Psoas muscle (tissue), 8 donors: Measurements from ENCODE around the gene PCNX2. TPM values are rescaled to one million over a fixed set of nuclear protein-coding genes. Genes with fewer than 3 reads are reported as not detected.
"Not testable (repeated sequence)": the region's sequence is repeated elsewhere in the genome, so short reads cannot be mapped to it uniquely, and the experiment has no call there.

ENCODE experiments used
- ATAC-seq, 4 donors: fragments of 200-7000 bp; cut with Tn5 transposase; one replicate each; pipeline ENCODE4 v1.9.1; 2020; ENCODE audit warnings: moderate library complexity in 3 of 4, mild to moderate bottlenecking in 2 of 4
- DNase-seq, 2 donors: peaks; one replicate each; pipeline ENCODE4 v3.0.0-alpha.2; 2020
- H3K27ac ChIP-seq: fragments of 200-600 bp; one replicate; pipeline ENCODE4 v1.8.0; 2022
- H3K27me3 ChIP-seq, 3 donors: fragments of 200-600 bp in 1 of 3; one replicate each; pipeline versions ENCODE4 v1.6.1 to v1.8.0; 2013 to 2022; ENCODE audit warnings: low read length in 2 of 3, mild to moderate bottlenecking in 2 of 3, moderate library complexity in 1 of 3; ENCODE audit not compliant: insufficient read depth in 3 of 3
- H3K36me3 ChIP-seq, 2 donors: fragments of 200-600 bp in 1 of 2; one replicate each; pipeline versions ENCODE4 v1.6.1 to v1.8.0; 2013 to 2022; ENCODE audit warnings: low read depth in 1 of 2, mild to moderate bottlenecking in 1 of 2, moderate library complexity in 1 of 2; ENCODE audit not compliant: insufficient read depth in 1 of 2
- H3K4me1 ChIP-seq: fragments of 200-600 bp; one replicate; pipeline ENCODE4 v1.8.0; 2022
- H3K4me3 ChIP-seq: fragments of 200-600 bp; one replicate; pipeline ENCODE4 v1.8.0; 2022; ENCODE audit warnings: mild to moderate bottlenecking
- H3K9me3 ChIP-seq: fragments of 200-600 bp; one replicate; pipeline ENCODE4 v1.8.0; 2022
- WGBS, 3 donors: extraction: QIAGEN DNeasy Blood & Tissue Kit; methylation state at CpG; one replicate each; pipeline versions ENCODE4 v1.1.6 to v1.1.7; 2013; 5-methylcytosine and 5-hydroxymethylcytosine counted together
- intact Hi-C, 2 donors: fragments of 100-400 bp; cut with DNase I; formaldehyde crosslinking; loops; one replicate each; pipeline versions ENCODE4 v1.11.0 to v1.14.2; 2022
- polyA plus RNA-seq, 3 donors: library from polyadenylated mRNA; stranded (reverse); fragments of 200-250 nt; gene quantifications; one replicate each; pipeline ENCODE4 v1.2.3, GENCODE V29; 2013
- total RNA-seq, 4 donors: library from RNA; stranded (reverse); fragmentation: NEBNext Ultra II Directional in 2 of 4; extraction: Animal tissue kit (Norgen Biotek cat#: 25700) in 2 of 4; gene quantifications; one replicate each; pipeline versions ENCODE4 v1.2.1 to v1.2.4, GENCODE V29; 2021 to 2023
- TF ChIP-seq, protein P1 (sequence below): fragments of 200-600 bp; IDR thresholded peaks from one replicate; pipeline ENCODE4 v1.8.0; 2022; ENCODE audit warnings: antibody characterized with exemption
- donor health status: healthy with polysubstance abuse.
- donor health status: DM: no; HTN: no; CAD: no; lungs with moderate emphysema.
- donor health status: Bipolar disorder and iron deficiency.
- donor health status: healthy.
- donor health status: DM: yes; HTN: yes; CAD: no.
- donor health status: DM: no; HTN: no; CAD: no.
- donor health status: DM: no; HTN: no; CAD: no.
- donor health status: DM: yes; HTN: yes; CAD: no.

The PCNX2 gene
- total and polyA plus RNA-seq, 7 donors = 0.16 to 1.1 (median 0.54) TPM

DNA sequence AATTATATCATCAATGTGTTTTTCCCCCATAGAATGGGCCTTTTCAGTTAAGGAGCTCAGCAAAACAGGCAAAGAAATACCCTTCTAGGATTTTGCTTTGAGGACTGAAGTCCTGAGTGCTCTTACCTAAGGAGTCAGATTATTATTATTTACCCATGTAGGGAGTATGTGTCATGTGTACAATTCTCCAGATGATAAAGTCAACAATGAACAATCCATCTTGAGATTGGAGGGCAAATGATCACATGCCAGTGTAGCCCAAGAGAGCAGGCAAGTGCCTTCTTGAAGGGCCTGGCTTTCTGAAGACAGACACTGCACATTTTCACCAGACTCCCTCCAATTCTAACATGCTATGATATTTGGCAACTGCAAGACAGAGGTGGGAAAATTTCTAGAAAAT is 159.7 kb downstream of the PCNX2 start:
- no peaks in the 10 kb centered on the region for H3K9me3 ChIP-seq
- ATAC-seq = no peak
- H3K27ac ChIP-seq = no peak overlapping the region
- intact Hi-C loops = no loop called here
- H3K36me3 ChIP-seq = no peaks in the 10 kb centered on the region
- no peaks in the 10 kb centered on the region for H3K4me1 ChIP-seq
- H3K27me3 ChIP-seq = peaks cover 0 to 2% (median 0%) of the 10 kb centered on the region in 3 donors
- no peak for DNase-seq
- TF ChIP-seq, protein P1, sequence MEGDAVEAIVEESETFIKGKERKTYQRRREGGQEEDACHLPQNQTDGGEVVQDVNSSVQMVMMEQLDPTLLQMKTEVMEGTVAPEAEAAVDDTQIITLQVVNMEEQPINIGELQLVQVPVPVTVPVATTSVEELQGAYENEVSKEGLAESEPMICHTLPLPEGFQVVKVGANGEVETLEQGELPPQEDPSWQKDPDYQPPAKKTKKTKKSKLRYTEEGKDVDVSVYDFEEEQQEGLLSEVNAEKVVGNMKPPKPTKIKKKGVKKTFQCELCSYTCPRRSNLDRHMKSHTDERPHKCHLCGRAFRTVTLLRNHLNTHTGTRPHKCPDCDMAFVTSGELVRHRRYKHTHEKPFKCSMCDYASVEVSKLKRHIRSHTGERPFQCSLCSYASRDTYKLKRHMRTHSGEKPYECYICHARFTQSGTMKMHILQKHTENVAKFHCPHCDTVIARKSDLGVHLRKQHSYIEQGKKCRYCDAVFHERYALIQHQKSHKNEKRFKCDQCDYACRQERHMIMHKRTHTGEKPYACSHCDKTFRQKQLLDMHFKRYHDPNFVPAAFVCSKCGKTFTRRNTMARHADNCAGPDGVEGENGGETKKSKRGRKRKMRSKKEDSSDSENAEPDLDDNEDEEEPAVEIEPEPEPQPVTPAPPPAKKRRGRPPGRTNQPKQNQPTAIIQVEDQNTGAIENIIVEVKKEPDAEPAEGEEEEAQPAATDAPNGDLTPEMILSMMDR = no peak
- no peak overlapping the region for H3K4me3 ChIP-seq

DNA sequence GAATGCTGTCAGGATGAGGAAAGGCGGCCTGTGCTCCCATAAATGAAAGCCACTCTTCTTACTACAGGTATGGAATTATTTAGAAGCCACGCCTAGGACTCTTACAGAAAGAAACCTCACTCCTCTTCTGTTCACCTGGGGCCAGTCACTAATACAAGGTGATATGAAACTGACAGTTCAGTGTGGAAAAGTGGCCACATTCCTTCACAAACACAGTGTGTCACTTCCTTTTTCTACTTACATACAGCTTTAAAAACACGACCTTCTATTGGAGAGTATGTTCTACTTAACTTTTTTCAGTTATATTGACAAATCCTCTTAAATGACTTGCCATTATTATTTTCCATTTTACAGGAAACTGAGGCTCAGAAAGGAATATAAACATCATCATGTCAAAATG is 163.1 kb downstream of the PCNX2 start:
- DNase-seq = no peak
- Histone ChIP-seq H3K27me3 (no peaks in the 10 kb centered on the region), H3K36me3 (no peaks in the 10 kb centered on the region), H3K9me3 (no peaks in the 10 kb centered on the region), H3K27ac (no peak overlapping the region), H3K4me1 (no peaks in the 10 kb centered on the region), H3K4me3 (no peak overlapping the region)
- TF ChIP-seq, protein P1 = no peak
- 83 to 85% (median 84%) methylated on average over 3 of the region's 3 CpGs for WGBS, 3 donors
- no peak for ATAC-seq
- intact Hi-C loops = no loop called here

DNA sequence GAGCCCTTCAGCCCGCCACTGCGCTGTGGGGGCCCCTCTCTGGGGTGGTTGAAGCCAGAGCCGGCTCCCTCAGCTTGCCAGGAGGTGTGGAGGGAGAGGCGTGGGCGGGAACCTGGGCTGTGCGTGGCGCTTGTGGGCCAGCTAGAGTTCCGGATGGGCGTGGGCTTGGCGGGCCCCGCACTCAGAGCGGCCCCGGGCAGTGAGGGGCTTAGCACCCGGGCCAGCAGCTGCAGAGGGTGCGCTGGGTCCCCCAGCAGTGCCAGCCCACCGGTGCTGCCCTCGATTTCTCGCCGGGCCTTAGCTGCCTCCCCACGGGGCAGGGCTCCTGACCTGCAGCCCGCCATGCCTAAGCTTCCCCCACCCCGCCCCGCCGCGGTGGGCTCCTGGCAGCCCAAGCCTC is 166.5 kb downstream of the PCNX2 start:
- H3K27ac ChIP-seq, DNase-seq, intact Hi-C loops, H3K4me3 ChIP-seq, H3K27me3 ChIP-seq, H3K9me3 ChIP-seq, H3K36me3 ChIP-seq, H3K4me1 ChIP-seq, ATAC-seq: not testable (repeated sequence)
- 94 to 97% (median 95%) methylated on average over 24 to 25 of the region's 25 CpGs for WGBS, 3 donors

GRCh38 chr1:233127157-233127556 is 168.4 kb downstream of the PCNX2 start:
- ATAC-seq (no peak), DNase-seq (no peak)
- Histone ChIP-seq H3K27ac (no peak overlapping the region), H3K27me3 (no peaks in the 10 kb centered on the region), H3K36me3 (no peaks in the 10 kb centered on the region), H3K9me3 (no peaks in the 10 kb centered on the region), H3K4me1 (no peaks in the 10 kb centered on the region), H3K4me3 (no peak overlapping the region)
- intact Hi-C loops = no loop called here
- TF ChIP-seq, protein P1 = no peak
- 53 to 76% (median 67%) methylated on average over 7 of the region's 7 CpGs for WGBS, 3 donors

GRCh38 chr1:233122779-233123178 is 172.7 kb downstream of the PCNX2 start:
- no peak overlapping the region for H3K27ac ChIP-seq
- no peak overlapping the region for H3K4me3 ChIP-seq
- TF ChIP-seq, protein P1 = no peak
- no peak for ATAC-seq
- intact Hi-C loops = no loop called here
- H3K27me3 ChIP-seq = no peaks in the 10 kb centered on the region
- DNase-seq = no peak
- no peaks in the 10 kb centered on the region for H3K4me1 ChIP-seq
- WGBS, 3 donors = 91 to 92% (median 91%) methylated on average over 2 of the region's 2 CpGs
- no peaks in the 10 kb centered on the region for H3K36me3 ChIP-seq
- H3K9me3 ChIP-seq = no peaks in the 10 kb centered on the region
